Measurements from ENCODE around the gene RFX7. TPM values are rescaled to one million over a fixed set of nuclear protein-coding genes. Genes with fewer than 3 reads are reported as not detected.
A peak's percentile ranks its signal among the peaks of the same experiment; 100 is the strongest.

Gene RFX7
- total RNA-seq, 1 experiment from 2014 or later = 43.4 TPM

DNA sequence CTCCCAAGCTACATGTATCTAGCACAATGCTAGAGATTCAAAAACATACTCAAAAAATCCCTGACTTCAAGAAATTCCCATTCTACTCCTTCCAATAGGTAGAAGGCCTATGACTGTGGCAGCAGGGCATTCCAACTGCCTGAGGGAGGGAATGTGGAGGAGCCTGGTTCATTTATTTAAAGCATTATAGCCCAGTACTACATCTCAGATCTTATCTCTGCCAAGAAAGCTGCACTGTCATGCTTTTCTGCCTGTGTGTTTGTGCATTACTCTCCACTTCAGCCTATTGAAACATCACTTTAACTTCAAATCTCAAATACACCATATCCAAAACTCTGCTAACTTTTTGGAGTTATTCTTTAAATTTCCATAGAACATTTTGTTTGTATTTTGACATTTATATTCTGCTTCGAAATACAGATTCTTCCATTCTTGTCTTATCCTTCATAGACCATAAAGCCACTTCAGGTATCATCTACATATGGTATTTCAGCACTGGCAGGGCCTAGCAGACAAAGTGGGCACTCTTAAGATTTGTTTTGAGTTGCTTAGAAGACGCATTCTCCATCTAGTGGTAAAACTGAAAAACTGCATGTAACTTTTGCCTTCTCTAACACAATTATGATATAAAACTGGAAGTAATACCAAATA, 191.2 kb downstream of the RFX7 start:
- H3K9ac ChIP-seq (ENCODE audit: extremely low read depth, insufficient read length, low read length) = no peak overlapping the region
- no peaks in the 10 kb centered on the region; the same call in 1 of the 2 replicates for H3K27me3 Mint-ChIP-seq (ENCODE audit: low read depth)
- no peak overlapping the region for H3K4ac ChIP-seq (ENCODE audit: low read depth, low read length)
- no peak overlapping the region for H2BK5ac ChIP-seq (ENCODE audit: insufficient read length, low read length)
- no peak for DNase-seq
- no peak overlapping the region for H3K27ac Mint-ChIP-seq
- no peak overlapping the region for H3T11ph ChIP-seq (ENCODE audit: low read length)
- H2AFZ ChIP-seq (ENCODE audit: low read length) = no peak overlapping the region
- no peaks in the 10 kb centered on the region for H3K9me3 Mint-ChIP-seq
- H4K91ac ChIP-seq (ENCODE audit: insufficient read length, low read depth, low read length) = no peak overlapping the region
- H2BK12ac ChIP-seq (ENCODE audit: insufficient read length, low read depth, low read length) = no peak overlapping the region
- H2BK15ac ChIP-seq (ENCODE audit: low read depth, low read length) = no peak overlapping the region
- H3K9me3 ChIP-seq (ENCODE audit: control insufficient read depth, low read depth, low read length) = no peaks in the 10 kb centered on the region
- no peak overlapping the region for H4K8ac ChIP-seq (replicated peaks; ENCODE audit: insufficient read length, low read depth, low read length)
- H3K4me2 ChIP-seq (ENCODE audit: insufficient read depth, insufficient read length, low read length) = no peak overlapping the region
- H2AK5ac ChIP-seq (ENCODE audit: insufficient read length, low read length) = no peak overlapping the region
- no peak overlapping the region for H3K27ac ChIP-seq (ENCODE audit: insufficient read length, low read depth, low read length)
- H3K36me3 Mint-ChIP-seq (ENCODE audit: insufficient read depth in 1 of 3, low read depth in 3 of 3) = no peaks in the 10 kb centered on the region
- no peak overlapping the region for H3K18ac ChIP-seq (ENCODE audit: insufficient read length, low read depth, low read length)
- no peaks in the 10 kb centered on the region for H3K23me2 ChIP-seq (ENCODE audit: insufficient read length, low read depth, low read length, poor library complexity, severe bottlenecking)
- no peak overlapping the region for H2BK20ac ChIP-seq (ENCODE audit: low read depth, low read length, poor library complexity, severe bottlenecking)
- no peak overlapping the region for H3K23ac ChIP-seq (ENCODE audit: insufficient read length, low read depth, low read length)
- no peaks in the 10 kb centered on the region for H3K27me3 ChIP-seq (ENCODE audit: insufficient read depth, low read length)
- H3K79me1 ChIP-seq (ENCODE audit: insufficient read depth, low read depth, low read length, poor library complexity, severe bottlenecking) = no peaks in the 10 kb centered on the region
- H2BK120ac ChIP-seq (ENCODE audit: low read depth, low read length, poor library complexity, severe bottlenecking) = no peak overlapping the region
- no peak overlapping the region for H4K5ac ChIP-seq (ENCODE audit: insufficient read length, low read depth, low read length)
- no peaks in the 10 kb centered on the region for H3K4me1 ChIP-seq (ENCODE audit: insufficient read depth, low read length)
- TF ChIP-seq CTCF (conservative IDR thresholded peaks at IDR 0.05) = peak; percentile 83
- H3K14ac ChIP-seq (ENCODE audit: insufficient read depth, low read length) = no peak overlapping the region
- H4K20me1 ChIP-seq (ENCODE audit: control insufficient read depth, insufficient read depth, insufficient read length) = no peaks in the 10 kb centered on the region
- H3K56ac ChIP-seq (ENCODE audit: insufficient read length, low read depth, low read length) = no peak overlapping the region
- H3K4me1 Mint-ChIP-seq = no peaks in the 10 kb centered on the region; a peak in 1 of 4 replicates
- no peaks in the 10 kb centered on the region for H3K79me2 ChIP-seq (ENCODE audit: insufficient read depth, low read length)
- WGBS (ENCODE audit: extremely low coverage, insufficient read length, low lambda C conversion rate) = no CpG with 5 or more reads among the region's 2 CpGs
- H3K4me3 Mint-ChIP-seq = no peak overlapping the region

Measured in H9 (cell line).